ENCODE measurements around the gene CCNJ. TPM values are rescaled to one million over a fixed set of nuclear protein-coding genes. Genes with fewer than 3 reads are reported as not detected.
A peak's percentile ranks its signal among the peaks of the same experiment; 100 is the strongest.

The CCNJ gene
- total RNA-seq, 2 donors from 2014 or later = 24.4 to 25.7 TPM

GRCh38 chr10:96025566-96025965 lies 17.8 kb upstream of the CCNJ start:
- no peaks in the 10 kb centered on the region for H3K9me3 Mint-ChIP-seq
- H3K9ac ChIP-seq (ENCODE audit: extremely low read depth, low read length, poor library complexity, severe bottlenecking) = no peak overlapping the region
- DNase-seq = peak; percentile 84
- TF ChIP-seq CTCF (conservative IDR thresholded peaks at IDR 0.05) = peak; percentile 70
- no peaks in the 10 kb centered on the region for H3K27me3 ChIP-seq (ENCODE audit: control insufficient read depth, insufficient read depth, low read length, poor library complexity, severe bottlenecking)
- H3K4me1 ChIP-seq (ENCODE audit: control insufficient read depth, insufficient read depth, low read length) = no peaks in the 10 kb centered on the region
- H3K36me3 ChIP-seq (ENCODE audit: control insufficient read depth, insufficient read depth, low read length) = no peaks in the 10 kb centered on the region
- no peaks in the 10 kb centered on the region for H3K36me3 Mint-ChIP-seq (ENCODE audit: low read depth)
- H3K9me3 ChIP-seq (ENCODE audit: control insufficient read depth, low read length) = no peaks in the 10 kb centered on the region
- H3K27ac Mint-ChIP-seq = no peak overlapping the region
- H3K27ac ChIP-seq (ENCODE audit: low read depth, low read length) = no peak overlapping the region
- peaks cover 5% of the 10 kb centered on the region for H3K4me1 Mint-ChIP-seq
- peaks cover 12% of the 10 kb centered on the region for H3K27me3 Mint-ChIP-seq (ENCODE audit: insufficient read depth)
- 75 to 100% methylated on average over 1 to 3 of the region's 3 CpGs for WGBS, 2 experiments (ENCODE audit: insufficient coverage in 1 of 2, insufficient read length in 1 of 2)
- H3K4me3 ChIP-seq (ENCODE audit: low read length) = no peak overlapping the region
- H3K4me3 Mint-ChIP-seq = no peak overlapping the region

GRCh38 chr10:96034625-96035024 lies 8.8 kb upstream of the CCNJ start:
- H3K27ac Mint-ChIP-seq = no peak overlapping the region
- peaks cover 11% of the 10 kb centered on the region for H3K4me1 Mint-ChIP-seq
- Histone ChIP-seq H3K27me3 (ENCODE audit: control insufficient read depth, insufficient read depth, low read length, poor library complexity, severe bottlenecking) (no peaks in the 10 kb centered on the region), H3K9ac (ENCODE audit: extremely low read depth, low read length, poor library complexity, severe bottlenecking) (no peak overlapping the region), H3K4me1 (ENCODE audit: control insufficient read depth, insufficient read depth, low read length) (peaks cover 8% of the 10 kb centered on the region), H3K36me3 (ENCODE audit: control insufficient read depth, insufficient read depth, low read length) (no peaks in the 10 kb centered on the region), H3K4me3 (ENCODE audit: low read length) (no peak overlapping the region), H3K9me3 (ENCODE audit: control insufficient read depth, low read length) (no peaks in the 10 kb centered on the region), H3K27ac (ENCODE audit: low read depth, low read length) (no peak overlapping the region)
- H3K4me3 Mint-ChIP-seq = no peak overlapping the region
- no peaks in the 10 kb centered on the region for H3K36me3 Mint-ChIP-seq (ENCODE audit: low read depth)
- no peaks in the 10 kb centered on the region for H3K9me3 Mint-ChIP-seq
- 91% methylated on average over 1 of the region's 1 CpG; no CpG with 5 or more reads in 1 of the 2 experiments for WGBS, 2 experiments (ENCODE audit: insufficient coverage in 1 of 2, insufficient read length in 1 of 2)
- H3K27me3 Mint-ChIP-seq (ENCODE audit: insufficient read depth) = peaks cover 14% of the 10 kb centered on the region
- TF ChIP-seq CTCF (conservative IDR thresholded peaks at IDR 0.05) = no peak
- no peak for DNase-seq

GRCh38 chr10:96038476-96039387 lies 4.7 kb upstream of the CCNJ start:
- Histone ChIP-seq H3K9me3 (ENCODE audit: control insufficient read depth, low read length) (no peaks in the 10 kb centered on the region), H3K27me3 (ENCODE audit: control insufficient read depth, insufficient read depth, low read length, poor library complexity, severe bottlenecking) (no peaks in the 10 kb centered on the region), H3K4me1 (ENCODE audit: control insufficient read depth, insufficient read depth, low read length) (peaks cover 8% of the 10 kb centered on the region), H3K9ac (ENCODE audit: extremely low read depth, low read length, poor library complexity, severe bottlenecking) (no peak overlapping the region), H3K4me3 (ENCODE audit: low read length) (peak overlapping the region; percentile 54), H3K36me3 (ENCODE audit: control insufficient read depth, insufficient read depth, low read length) (no peaks in the 10 kb centered on the region), H3K27ac (ENCODE audit: low read depth, low read length) (no peak overlapping the region)
- no peak for TF ChIP-seq CTCF (conservative IDR thresholded peaks at IDR 0.05)
- DNase-seq = no peak
- H3K9me3 Mint-ChIP-seq = peaks cover 6% of the 10 kb centered on the region
- 91 to 100% methylated on average over 1 to 4 of the region's 4 CpGs for WGBS, 2 experiments (ENCODE audit: insufficient coverage in 1 of 2, insufficient read length in 1 of 2)
- peaks cover 11% of the 10 kb centered on the region for H3K4me1 Mint-ChIP-seq
- no peaks in the 10 kb centered on the region for H3K36me3 Mint-ChIP-seq (ENCODE audit: low read depth)
- no peak overlapping the region for H3K4me3 Mint-ChIP-seq
- H3K27ac Mint-ChIP-seq = no peak overlapping the region
- H3K27me3 Mint-ChIP-seq (ENCODE audit: insufficient read depth) = peaks cover 19% of the 10 kb centered on the region

All from endodermal cell (in vitro differentiated cells).